HEK293T (cell line): ENCODE measurements around the gene KCNIP1.

Source experiments
- CTCF ChIA-PET: fragments of 350-600 bp; formaldehyde crosslinking; extraction: SDS; loops from one replicate; lab custom pipeline; 2021; ENCODE audit warnings: antibody characterized with exemption, inconsistent platforms; lab: Yijun Ruan, JAX
- POLR2A ChIA-PET: fragments of 350-600 bp; formaldehyde crosslinking; extraction: SDS; loops from one replicate; lab custom pipeline; 2020; ENCODE audit warnings: antibody characterized with exemption, inconsistent platforms; lab: Yijun Ruan, JAX
- DNase-seq: peaks from one replicate; pipeline ENCODE4 v3.0.0; 2012; ENCODE audit warnings: mixed read lengths; ENCODE audit errors: extremely low spot score
- ARNT ChIP-seq: fragments of 450-650 bp; IDR thresholded peaks from 2 replicates; pipeline ENCODE4 v1.6.1; 2017; ENCODE audit warnings: mild to moderate bottlenecking
- BHLHE40 ChIP-seq: fragments of 450-650 bp; IDR thresholded peaks from 2 replicates; pipeline ENCODE4 v1.6.1; 2016; ENCODE audit warnings: mild to moderate bottlenecking, moderate library complexity, borderline replicate concordance
- ELF4 ChIP-seq: fragments of 450-650 bp; IDR thresholded peaks from 2 replicates; pipeline ENCODE4 v1.6.1; 2017; ENCODE audit warnings: antibody characterized with exemption
- FOXA1 ChIP-seq: fragments of 450-650 bp; IDR thresholded peaks from 2 replicates; pipeline ENCODE4 v1.6.1; 2016; ENCODE audit warnings: mild to moderate bottlenecking
- FOXK2 ChIP-seq: fragments of 450-650 bp; IDR thresholded peaks from 2 replicates; pipeline ENCODE4 v1.6.1; 2016; ENCODE audit warnings: mild to moderate bottlenecking
- FOXM1 ChIP-seq: fragments of 450-650 bp; IDR thresholded peaks from 2 replicates; pipeline ENCODE4 v1.6.1; 2017; ENCODE audit warnings: mild to moderate bottlenecking, borderline replicate concordance
- HDGF ChIP-seq: fragments of 450-650 bp; IDR thresholded peaks from 2 replicates; pipeline ENCODE4 v1.6.1; 2017; ENCODE audit warnings: antibody characterized with exemption, borderline replicate concordance
- L3MBTL2 ChIP-seq: fragments of 450-650 bp; conservative IDR thresholded peaks from 2 replicates; pipeline ENCODE4 v1.6.1; 2016; ENCODE audit warnings: mild to moderate bottlenecking
- LEF1 ChIP-seq: fragments of 450-650 bp; IDR thresholded peaks from 2 replicates; pipeline ENCODE4 v1.6.1; 2017; ENCODE audit warnings: mild to moderate bottlenecking, borderline replicate concordance
- NFRKB ChIP-seq: fragments of 450-650 bp; IDR thresholded peaks from 2 replicates; pipeline ENCODE4 v1.6.1; 2016; ENCODE audit warnings: mild to moderate bottlenecking, moderate library complexity
- PKNOX1 ChIP-seq: fragments of 450-650 bp; IDR thresholded peaks from 2 replicates; pipeline ENCODE4 v1.6.1; 2016
- SP1 ChIP-seq: fragments of 450-650 bp; IDR thresholded peaks from 2 replicates; pipeline ENCODE4 v1.6.1; 2017
- SUZ12 ChIP-seq: fragments of 450-650 bp; IDR thresholded peaks from 2 replicates; pipeline ENCODE4 v1.6.1; 2016; ENCODE audit warnings: mild to moderate bottlenecking
- TARDBP ChIP-seq: fragments of 450-650 bp; IDR thresholded peaks from 2 replicates; pipeline ENCODE4 v1.6.1; 2016
- ZNF384 ChIP-seq: fragments of 450-650 bp; IDR thresholded peaks from 2 replicates; pipeline ENCODE4 v1.6.1; 2016

The KCNIP1 gene

DNA sequence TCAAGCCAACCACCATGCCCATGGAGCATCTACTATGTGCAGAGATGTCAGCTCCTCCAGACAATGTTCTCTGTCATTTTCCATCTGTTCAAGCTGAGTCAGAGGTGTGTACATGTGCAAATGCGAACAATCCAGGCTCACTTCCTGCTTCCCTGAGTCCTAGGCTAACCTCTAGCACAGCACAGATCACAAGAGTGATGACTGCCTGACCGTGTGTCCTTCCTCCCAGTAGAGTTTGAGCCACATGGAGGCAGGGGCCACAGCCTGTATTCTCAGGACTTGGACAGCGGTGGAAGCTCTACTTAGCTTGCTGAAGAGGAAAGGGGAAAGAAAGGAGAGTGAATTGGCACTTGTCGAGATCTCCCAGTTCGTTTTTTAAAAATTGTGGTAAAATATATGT is 87.2 kb downstream of the KCNIP1 start:
- ChIA-PET POLR2A (no interaction called here), CTCF (interaction anchor here (0.6 kb wide), 1 partner anchor 9 kb away, joined by 3 read pairs; no protein-coding TSS in a partner anchor)
- DNase-seq = no peak
- no peak for TF ChIP-seq SP1
- no peak for TF ChIP-seq PKNOX1
- no peak for TF ChIP-seq FOXA1

DNA sequence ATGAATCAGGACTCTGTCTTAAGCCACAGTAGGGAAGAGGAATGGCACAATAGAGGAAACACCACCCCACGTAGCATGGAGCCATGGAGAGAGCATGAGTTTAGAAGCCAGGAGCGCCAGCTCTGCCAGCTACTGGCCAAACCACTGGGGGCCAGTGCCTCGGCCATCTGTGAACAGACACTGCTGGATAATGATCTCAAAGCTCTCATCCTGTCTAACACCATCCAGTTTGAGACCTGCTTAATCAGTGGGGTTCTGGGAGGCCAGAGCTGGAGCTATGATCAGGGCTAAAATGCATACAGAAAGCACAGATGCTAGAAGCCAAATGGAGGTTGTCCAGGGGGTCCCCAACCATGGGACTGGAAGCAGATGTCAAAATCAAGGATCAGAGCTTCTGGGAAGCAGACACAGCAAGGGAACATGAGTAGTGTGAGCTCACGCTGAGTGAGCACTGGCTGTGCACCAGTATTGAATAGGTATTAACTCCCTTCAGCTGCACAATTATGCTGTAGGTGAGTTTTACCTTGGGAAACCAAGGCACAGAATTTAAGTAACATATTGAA is 92.7 kb downstream of the KCNIP1 start:
- TF ChIP-seq L3MBTL2 (no peak), NFRKB (no peak), FOXA1 (no peak), FOXK2 (no peak), ELF4 (no peak), PKNOX1 (no peak), LEF1 (no peak), ARNT (no peak)
- CTCF ChIA-PET = interaction anchor here (0.5 to 1.7 kb wide), 2 partner anchors 27 to 35 kb away, joined by 6 to 12 read pairs; no protein-coding TSS in a partner anchor
- DNase-seq = no peak
- POLR2A ChIA-PET = interaction anchor here (0.7 to 0.8 kb wide), 2 partner anchors 11 to 37 kb away, joined by 3 read pairs; no protein-coding TSS in a partner anchor

DNA sequence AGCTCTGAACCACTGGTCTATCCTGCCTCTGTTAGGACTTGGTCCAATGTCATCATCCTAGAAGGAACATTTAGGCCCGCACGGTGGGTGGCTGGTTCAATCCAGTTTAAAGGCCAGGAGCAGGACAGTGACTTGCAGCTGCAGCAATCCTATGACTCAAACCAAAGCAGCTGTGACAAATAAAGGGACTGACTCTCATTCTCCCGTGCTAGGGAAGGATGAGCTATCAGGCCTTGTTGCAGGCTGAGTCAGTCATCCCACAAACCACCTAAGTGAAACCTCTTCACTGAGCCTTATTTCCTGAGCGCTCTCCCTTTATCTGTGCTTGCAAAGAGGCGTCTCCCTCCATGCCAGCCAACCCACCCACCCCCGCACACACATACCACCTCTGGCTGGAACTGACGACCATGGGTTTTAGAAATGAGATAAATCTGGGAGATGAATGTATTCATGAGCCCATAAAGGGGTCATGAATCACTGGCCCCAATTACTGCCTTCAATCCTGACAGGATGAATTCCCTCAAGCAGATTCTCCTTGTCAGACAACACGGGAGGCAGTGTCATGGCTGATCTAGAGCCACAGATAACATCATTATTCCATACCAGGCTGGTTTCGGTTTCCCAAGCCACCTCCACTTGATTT is 93.4 kb downstream of the KCNIP1 start:
- no peak for DNase-seq
- TF ChIP-seq NFRKB (no peak), PKNOX1 (peak; percentile 78)
- POLR2A ChIA-PET = interaction anchor here (0.7 to 2.2 kb wide), 3 partner anchors 12 to 75 kb away, joined by 3 to 9 read pairs (median 3); no protein-coding TSS in a partner anchor
- CTCF ChIA-PET = interaction anchor here (0.5 to 1.7 kb wide), 3 partner anchors 28 to 41 kb away, joined by 3 to 12 read pairs (median 6); no protein-coding TSS in a partner anchor

DNA sequence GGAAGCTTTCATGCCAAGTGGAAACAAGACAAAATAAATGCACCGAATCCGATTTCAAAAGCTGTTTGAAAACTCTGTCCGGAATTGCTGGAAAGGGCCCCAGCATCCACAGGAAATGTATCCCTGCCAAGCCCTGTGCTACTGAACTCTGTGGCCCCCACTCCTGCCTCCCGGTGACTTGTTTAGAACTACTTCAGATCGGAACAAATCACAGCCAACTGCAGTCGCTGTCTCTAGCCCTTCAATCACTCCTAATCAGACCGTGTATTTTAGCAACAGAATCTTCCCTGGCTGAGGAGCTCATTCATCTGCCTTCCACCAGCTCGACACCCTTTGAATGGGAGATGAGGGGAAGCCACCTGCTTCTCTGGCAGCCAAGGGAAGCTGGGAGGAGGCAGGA is 94.1 kb downstream of the KCNIP1 start:
- TF ChIP-seq PKNOX1 (no peak), SP1 (no peak), ARNT (no peak), NFRKB (no peak), TARDBP (no peak), ELF4 (no peak), FOXA1 (no peak), FOXK2 (no peak), L3MBTL2 (no peak)
- CTCF ChIA-PET = interaction anchor here (1.4 kb wide), 1 partner anchor 41 kb away, joined by 3 read pairs; no protein-coding TSS in a partner anchor
- POLR2A ChIA-PET = interaction anchor here (0.7 to 2.2 kb wide), 2 partner anchors 36 to 75 kb away, joined by 3 to 9 read pairs; no protein-coding TSS in a partner anchor
- DNase-seq = no peak

DNA sequence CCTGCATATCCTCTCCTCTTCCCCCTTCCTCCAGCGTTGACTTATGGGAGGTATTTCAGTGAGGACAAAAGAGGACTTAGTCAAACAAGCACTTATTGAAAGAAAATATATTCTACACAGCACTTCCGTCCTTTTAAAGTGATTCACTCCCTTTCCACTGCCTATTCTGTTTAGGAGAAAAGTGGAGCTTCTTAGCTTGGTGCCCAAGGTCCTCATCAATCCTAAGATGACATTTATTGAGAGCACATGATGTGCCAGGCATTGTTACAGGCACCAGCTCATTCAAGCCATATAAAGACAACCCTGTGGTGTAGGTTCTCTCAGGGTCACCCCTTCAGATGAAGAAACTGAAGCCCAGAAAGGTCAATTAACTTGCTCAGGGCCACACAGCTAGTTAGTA is 95.9 kb downstream of the KCNIP1 start:
- DNase-seq = no peak
- ChIA-PET CTCF (interaction anchor here (0.6 to 1.3 kb wide), 3 partner anchors 9 to 164 kb away, joined by 3 read pairs; no protein-coding TSS in a partner anchor), POLR2A (no interaction called here)
- TF ChIP-seq ARNT = no peak
- peak; percentile 35; the same call in 1 of the 2 replicates for TF ChIP-seq PKNOX1

DNA sequence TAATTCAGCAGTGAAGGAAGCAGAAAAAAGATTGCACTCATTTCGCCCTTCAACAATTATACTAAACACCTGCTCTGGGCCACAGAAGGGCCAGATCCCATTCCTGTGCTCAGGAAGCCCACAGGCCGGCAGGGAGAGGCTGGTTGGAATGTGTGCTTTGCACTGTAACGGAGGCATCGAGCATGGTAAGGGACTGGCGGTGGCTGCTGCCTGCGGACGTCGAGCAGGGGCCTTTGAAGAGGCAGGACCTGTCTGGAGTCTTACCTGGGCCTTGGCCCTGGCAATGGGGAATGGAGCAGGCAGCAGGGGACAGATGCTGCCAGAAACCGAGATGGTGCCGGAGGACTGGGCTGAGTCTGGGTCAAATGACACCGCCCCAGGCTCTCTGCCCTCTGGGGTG is 97.8 kb downstream of the KCNIP1 start:
- DNase-seq = no peak
- POLR2A ChIA-PET = no interaction called here
- TF ChIP-seq ELF4 (no peak), BHLHE40 (no peak), HDGF (no peak), SUZ12 (no peak), ZNF384 (no peak), FOXK2 (no peak), L3MBTL2 (no peak), FOXM1 (no peak)
- CTCF ChIA-PET = interaction anchor here (0.8 kb wide), 1 partner anchor 190 kb away, joined by 3 read pairs; no protein-coding TSS in a partner anchor
